Adrenal gland (tissue), 12 donors: ENCODE results near the gene ALDH3B2. TPM values are rescaled to one million over a fixed set of nuclear protein-coding genes. Genes with fewer than 3 reads are reported as not detected.
"Not testable (repeated sequence)": the region's sequence is repeated elsewhere in the genome, so short reads cannot be mapped to it uniquely, and the experiment has no call there.

Source experiments
- DNase-seq, 7 donors: peaks; one replicate each; pipeline ENCODE4 v3.0.0-alpha.2; 2019 to 2020
- H3K27ac ChIP-seq, 5 donors: fragments of 200-600 bp; sonication (generic) in 4 of 5; 1 replicate in 3 of 5; 2 replicates in 2 of 5; pipeline versions ENCODE4 v1.5.1 to v1.8.0; 2016 to 2020; ENCODE audit warnings: mild to moderate bottlenecking in 1 of 5
- H3K27me3 ChIP-seq: fragments of 200-600 bp; 2 replicates; pipeline ENCODE4 v1.8.0; 2021
- H3K36me3 ChIP-seq, 2 donors: fragments of 200-600 bp; replicated peaks in 1 of 2; 1 replicate in 1 of 2; 2 replicates in 1 of 2; pipeline versions ENCODE4 v1.5.1 to v1.8.0; 2018 to 2022
- H3K4me1 ChIP-seq, 2 donors: fragments of 200-600 bp; replicated peaks in 1 of 2; 1 replicate in 1 of 2; 2 replicates in 1 of 2; pipeline versions ENCODE4 v1.5.1 to v1.8.0; 2018 to 2021
- H3K4me3 ChIP-seq, 4 donors: fragments of 200-600 bp; sonication (generic) in 3 of 4; one replicate each; pipeline ENCODE4 v1.5.1; 2016 to 2018
- H3K9me3 ChIP-seq, 3 donors: fragments of 200-600 bp; sonication (generic) in 1 of 3; replicated peaks in 1 of 3; 1 replicate in 2 of 3; 2 replicates in 1 of 3; pipeline versions ENCODE4 v1.5.1 to v1.8.0; 2016 to 2021
- POLR2A ChIP-seq, 2 donors: fragments of 450-650 bp; IDR thresholded peaks; one replicate each; pipeline ENCODE4 v1.6.1; 2017; ENCODE audit warnings: antibody characterized with exemption in 2 of 2, mild to moderate bottlenecking in 2 of 2, moderate library complexity in 1 of 2
- WGBS, 4 donors: extraction: QIAGEN DNeasy Blood & Tissue Kit in 2 of 4; methylation state at CpG; one replicate each; pipeline versions ENCODE4 v1.1.5 to v1.1.7; 2013 to 2017; 5-methylcytosine and 5-hydroxymethylcytosine counted together
- intact Hi-C, 2 donors: fragments of 100-400 bp; cut with DNase I; formaldehyde crosslinking; loops; one replicate each; pipeline versions ENCODE4 v1.14.1 to v1.15.0; 2022 to 2023
- polyA plus RNA-seq, 3 donors: library from polyadenylated mRNA; stranded (reverse); fragments of 200-250 nt in 2 of 3; fragments of 350-450 nt in 1 of 3; fragmentation: Illumina TruSeq in 1 of 3; extraction: RNeasy Lipid Tissue Mini Kit (QIAGEN cat#74804) in 1 of 3; gene quantifications; one replicate each; pipeline ENCODE4 v1.2.3, GENCODE V29; 2013 to 2014
- total RNA-seq, 9 donors: library from RNA; depleted of rRNA in 4 of 9; stranded (reverse); fragments of >200 nt in 4 of 9; fragments of 120-200 nt in 1 of 9; fragmentation: NEBNext Ultra II Directional in 1 of 9; extraction: Animal tissue kit (Norgen Biotek cat#: 25700) in 1 of 9; gene quantifications; one replicate each; pipeline versions ENCODE4 v1.1.0 to v1.2.4, GENCODE V29; 2013 to 2023
- TF ChIP-seq, protein P1 (sequence below), 6 experiments: fragments of 450-650 bp in 4 of 6; fragments of 200-600 bp in 2 of 6; sonication (generic) in 1 of 6; IDR thresholded peaks; 1 replicate in 5 of 6; 2 replicates in 1 of 6; pipeline versions ENCODE4 v1.5.1 to v1.8.0; 2016 to 2021; ENCODE audit warnings: antibody characterized with exemption in 6 of 6, mild to moderate bottlenecking in 2 of 6, moderate library complexity in 1 of 6
- donor health status: healthy with polysubstance abuse.
- donor health status: Bipolar disorder and iron deficiency.
- donor health status: DM: yes; HTN: yes; CAD: no.
- donor health status: DM: no; HTN: no; CAD: no.
- donor health status: DM: no; HTN: no; CAD: no.
- donor health status: DM: yes; HTN: yes; CAD: no.

Gene ALDH3B2
- total and polyA plus RNA-seq, 12 donors: 0.10 TPM; not detected in 11

GRCh38 chr11:67705264-67705663 is 30.8 kb upstream of the ALDH3B2 start:
- Histone ChIP-seq H3K9me3 (no peaks in the 10 kb centered on the region), H3K27ac (no peak overlapping the region), H3K36me3 (no peaks in the 10 kb centered on the region), H3K4me3 (no peak overlapping the region), H3K27me3 (peaks cover 2% of the 10 kb centered on the region), H3K4me1 (no peaks in the 10 kb centered on the region)
- TF ChIP-seq, protein P1, sequence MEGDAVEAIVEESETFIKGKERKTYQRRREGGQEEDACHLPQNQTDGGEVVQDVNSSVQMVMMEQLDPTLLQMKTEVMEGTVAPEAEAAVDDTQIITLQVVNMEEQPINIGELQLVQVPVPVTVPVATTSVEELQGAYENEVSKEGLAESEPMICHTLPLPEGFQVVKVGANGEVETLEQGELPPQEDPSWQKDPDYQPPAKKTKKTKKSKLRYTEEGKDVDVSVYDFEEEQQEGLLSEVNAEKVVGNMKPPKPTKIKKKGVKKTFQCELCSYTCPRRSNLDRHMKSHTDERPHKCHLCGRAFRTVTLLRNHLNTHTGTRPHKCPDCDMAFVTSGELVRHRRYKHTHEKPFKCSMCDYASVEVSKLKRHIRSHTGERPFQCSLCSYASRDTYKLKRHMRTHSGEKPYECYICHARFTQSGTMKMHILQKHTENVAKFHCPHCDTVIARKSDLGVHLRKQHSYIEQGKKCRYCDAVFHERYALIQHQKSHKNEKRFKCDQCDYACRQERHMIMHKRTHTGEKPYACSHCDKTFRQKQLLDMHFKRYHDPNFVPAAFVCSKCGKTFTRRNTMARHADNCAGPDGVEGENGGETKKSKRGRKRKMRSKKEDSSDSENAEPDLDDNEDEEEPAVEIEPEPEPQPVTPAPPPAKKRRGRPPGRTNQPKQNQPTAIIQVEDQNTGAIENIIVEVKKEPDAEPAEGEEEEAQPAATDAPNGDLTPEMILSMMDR (IDR thresholded peaks at IDR 0.05): no peak
- TF ChIP-seq POLR2A (IDR thresholded peaks at IDR 0.05): no peak
- intact Hi-C loops: no loop called here
- DNase-seq: no peak
- WGBS, 4 donors: 70 to 87% (median 84%) methylated on average over 3 of the region's 3 CpGs

- Histone ChIP-seq H3K4me3 (no peak overlapping the region), H3K9me3 (no peaks in the 10 kb centered on the region), H3K27me3 (peaks cover 6% of the 10 kb centered on the region), H3K4me1 (no peaks in the 10 kb centered on the region), H3K27ac (no peak overlapping the region), H3K36me3 (no peaks in the 10 kb centered on the region)
- no peak for TF ChIP-seq POLR2A (IDR thresholded peaks at IDR 0.05)
- TF ChIP-seq, protein P1 (IDR thresholded peaks at IDR 0.05): no peak
- 82 to 89% (median 85%) methylated on average over 7 of the region's 7 CpGs for WGBS, 4 donors
- intact Hi-C loops: no loop called here
- DNase-seq: no peak
Measured at GRCh38 chr11:67704524-67704923, 30.1 kb upstream of the ALDH3B2 start.

GRCh38 chr11:67703709-67704108 is 29.3 kb upstream of the ALDH3B2 start:
- H3K27me3 ChIP-seq: not testable (repeated sequence)

DNA sequence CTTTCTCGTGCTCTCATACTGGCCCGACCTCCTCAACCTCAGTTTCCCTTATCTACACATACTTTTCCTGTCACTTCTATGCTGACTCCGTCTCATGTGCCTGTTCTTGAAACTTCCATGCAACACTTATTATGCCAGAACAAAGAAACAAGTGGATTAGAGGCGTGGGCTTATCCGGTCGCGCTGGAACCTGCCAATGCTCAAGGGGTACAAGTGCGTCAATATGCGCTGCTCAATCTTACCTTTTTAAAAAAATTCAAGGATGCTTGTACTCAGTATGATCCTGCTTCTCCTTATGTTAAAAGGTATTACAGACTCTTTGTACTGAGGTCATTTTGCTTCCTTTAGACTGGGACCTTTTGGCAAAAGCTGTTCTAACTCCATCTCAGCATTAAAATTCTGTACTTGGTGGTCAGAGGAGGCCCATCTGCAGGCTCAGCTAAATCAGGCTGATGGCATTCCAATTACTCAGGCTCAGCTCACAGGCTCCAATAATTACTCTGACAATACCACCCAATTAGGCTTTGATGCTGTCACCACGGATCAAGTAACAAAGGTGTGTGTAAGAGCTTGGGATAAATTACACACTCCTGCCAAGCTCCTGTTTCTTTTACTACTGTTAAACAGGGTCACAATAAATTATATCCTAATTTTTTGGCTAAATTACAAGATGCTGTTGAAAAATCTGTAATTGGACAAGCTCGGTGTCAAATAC is 26.3 kb upstream of the ALDH3B2 start:
- Histone ChIP-seq H3K4me1 (no peaks in the 10 kb centered on the region), H3K36me3 (no peaks in the 10 kb centered on the region), H3K27me3 (peaks cover 15% of the 10 kb centered on the region), H3K4me3 (no peak overlapping the region), H3K27ac (no peak overlapping the region), H3K9me3 (no peaks in the 10 kb centered on the region)
- 81 to 85% (median 83%) methylated on average over 11 of the region's 11 CpGs for WGBS, 4 donors
- no peak for DNase-seq
- intact Hi-C loops: no loop called here
- TF ChIP-seq, protein P1 (IDR thresholded peaks at IDR 0.05): no peak
- TF ChIP-seq POLR2A (IDR thresholded peaks at IDR 0.05): no peak

More at GRCh38 chr11:67703709-67704108, 29.3 kb upstream of the ALDH3B2 start:
- 68 to 73% (median 70%) methylated on average over 5 of the region's 5 CpGs for WGBS, 4 donors
- intact Hi-C loops, H3K36me3 ChIP-seq, H3K9me3 ChIP-seq, H3K27ac ChIP-seq, DNase-seq, H3K4me1 ChIP-seq, H3K4me3 ChIP-seq: not testable (repeated sequence)

DNA sequence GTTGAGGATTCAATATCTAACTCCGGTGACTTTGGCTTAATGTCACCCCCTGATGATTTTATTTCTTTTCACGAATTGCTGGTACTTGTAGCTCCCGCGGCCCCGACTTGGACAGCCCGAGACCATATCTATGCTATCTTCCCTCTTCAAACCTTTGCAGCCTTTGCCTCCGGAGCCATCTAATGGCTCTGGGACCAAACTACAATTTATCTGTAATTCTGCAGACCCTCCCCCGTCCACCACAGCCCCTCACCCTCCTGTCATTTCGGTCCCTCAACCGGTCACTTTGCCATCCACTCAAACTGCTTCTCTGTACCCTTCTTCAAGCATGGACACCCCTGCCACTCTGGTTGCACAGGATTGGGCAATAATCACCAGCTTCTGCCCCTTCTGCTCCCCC is 25.7 kb upstream of the ALDH3B2 start:
- H3K4me1 ChIP-seq: no peaks in the 10 kb centered on the region
- H3K4me3 ChIP-seq: no peak overlapping the region
- no peaks in the 10 kb centered on the region for H3K36me3 ChIP-seq
- H3K27ac ChIP-seq: no peak overlapping the region
- no peak for DNase-seq
- H3K27me3 ChIP-seq: peaks cover 15% of the 10 kb centered on the region
- H3K9me3 ChIP-seq: no peaks in the 10 kb centered on the region
- intact Hi-C loops: no loop called here
- WGBS, 4 donors: 60 to 71% (median 68%) methylated on average over 10 of the region's 10 CpGs
- TF ChIP-seq, protein P1 (IDR thresholded peaks at IDR 0.05): no peak
- no peak for TF ChIP-seq POLR2A (IDR thresholded peaks at IDR 0.05)
